GM19395 (cell line): ENCODE measurements around the gene CYP4B1.

Experiments
- ATAC-seq: cut with Tn5 transposase; IDR thresholded peaks from one replicate; pipeline ENCODE4 v1.9.1; 2021; ENCODE audit warnings: mild to moderate bottlenecking, moderate library complexity; ENCODE audit not compliant: unreplicated experiment

CYP4B1 gene

GRCh38 chr1:46793126-46793525, 5.7 kb upstream of the CYP4B1 start:
- no peak for ATAC-seq

GRCh38 chr1:46797696-46798470, 963 bp upstream of the CYP4B1 start:
- no peak for ATAC-seq

GRCh38 chr1:46800742-46801141, 1.9 kb downstream of the CYP4B1 start:
- ATAC-seq = no peak

GRCh38 chr1:46801323-46802055, 2.6 kb downstream of the CYP4B1 start:
- ATAC-seq = no peak

- no peak for ATAC-seq
Measured at GRCh38 chr1:46802081-46802480, 3.2 kb downstream of the CYP4B1 start.

- no peak for ATAC-seq
Measured at GRCh38 chr1:46802901-46803574, 4.2 kb downstream of the CYP4B1 start.

GRCh38 chr1:46804027-46804889, 5.4 kb downstream of the CYP4B1 start:
- no peak for ATAC-seq

- ATAC-seq = no peak
Measured at GRCh38 chr1:46804926-46805325, 6.1 kb downstream of the CYP4B1 start.

GRCh38 chr1:46805755-46806154, 6.9 kb downstream of the CYP4B1 start:
- no peak for ATAC-seq

GRCh38 chr1:46806196-46807020, 7.6 kb downstream of the CYP4B1 start:
- ATAC-seq = no peak

- ATAC-seq = no peak
Measured at GRCh38 chr1:46807046-46807972, 8.5 kb downstream of the CYP4B1 start.

- no peak for ATAC-seq
Measured at GRCh38 chr1:46809071-46809470, 10.2 kb downstream of the CYP4B1 start.

GRCh38 chr1:46809904-46810303, 11.1 kb downstream of the CYP4B1 start:
- no peak for ATAC-seq

GRCh38 chr1:46810596-46810995, 11.8 kb downstream of the CYP4B1 start:
- ATAC-seq = no peak

GRCh38 chr1:46811053-46811452, 12.2 kb downstream of the CYP4B1 start:
- ATAC-seq = no peak

GRCh38 chr1:46812065-46812963, 13.5 kb downstream of the CYP4B1 start:
- ATAC-seq = no peak

- ATAC-seq = no peak
Measured at GRCh38 chr1:46812996-46813857, 14.4 kb downstream of the CYP4B1 start.
